DMS 273 treated with DMSO at 0.1 percent for 48 hours (cell line): ENCODE results near the gene DGKZ.

Experiments
- DNase-seq: peaks from one replicate; lab custom pipeline; 2025; lab: John Stamatoyannopoulos, UW

The DGKZ gene

GRCh38 chr11:46326813-46327416 is 20.3 kb upstream of the DGKZ start:
- no peak for DNase-seq

GRCh38 chr11:46327829-46328228 is 19.4 kb upstream of the DGKZ start:
- DNase-seq = no peak

- no peak for DNase-seq
Measured at GRCh38 chr11:46330154-46330553, 17.1 kb upstream of the DGKZ start.

GRCh38 chr11:46330563-46331281 is 16.5 kb upstream of the DGKZ start:
- no peak for DNase-seq

- no peak for DNase-seq
Measured at GRCh38 chr11:46331282-46331984, 15.8 kb upstream of the DGKZ start.

- DNase-seq = no peak
Measured at GRCh38 chr11:46332093-46332567, 15.1 kb upstream of the DGKZ start.

GRCh38 chr11:46332568-46333393 is 14.5 kb upstream of the DGKZ start:
- DNase-seq = no peak

- DNase-seq = no peak
Measured at GRCh38 chr11:46333394-46333947, 13.8 kb upstream of the DGKZ start.

GRCh38 chr11:46334211-46334610 is 13.1 kb upstream of the DGKZ start:
- DNase-seq = no peak

GRCh38 chr11:46335271-46335670 is 12.0 kb upstream of the DGKZ start:
- DNase-seq = no peak

- DNase-seq = no peak
Measured at GRCh38 chr11:46335890-46336562, 11.2 kb upstream of the DGKZ start.

GRCh38 chr11:46336563-46337180 is 10.6 kb upstream of the DGKZ start:
- DNase-seq = no peak

- no peak for DNase-seq
Measured at GRCh38 chr11:46337626-46338345, 9.5 kb upstream of the DGKZ start.

- no peak for DNase-seq
Measured at GRCh38 chr11:46338636-46338987, 8.7 kb upstream of the DGKZ start.

GRCh38 chr11:46338988-46339666 is 8.1 kb upstream of the DGKZ start:
- peak; percentile 30 for DNase-seq

- DNase-seq = no peak
Measured at GRCh38 chr11:46339816-46340215, 7.4 kb upstream of the DGKZ start.

- DNase-seq = no peak
Measured at GRCh38 chr11:46341454-46341853, 5.8 kb upstream of the DGKZ start.

GRCh38 chr11:46342239-46342638 is 5.0 kb upstream of the DGKZ start:
- no peak for DNase-seq

- DNase-seq = no peak
Measured at GRCh38 chr11:46343520-46343919, 3.7 kb upstream of the DGKZ start.

- peak; percentile 34 for DNase-seq
Measured at GRCh38 chr11:46345131-46345597, 2.1 kb upstream of the DGKZ start.
